Activated B cell treated with CpG ODN at 0.5 μM for 24 hours (primary cell): ENCODE data around the gene ABCE1. TPM values are rescaled to one million over a fixed set of nuclear protein-coding genes. Genes with fewer than 3 reads are reported as not detected.
A peak's percentile ranks its signal among the peaks of the same experiment; 100 is the strongest.
"Not testable (repeated sequence)": the region's sequence is repeated elsewhere in the genome, so short reads cannot be mapped to it uniquely, and the experiment has no call there.

Experiments used
- ATAC-seq: fragments of 200-7000 bp; cut with Tn5 transposase; one replicate; pipeline ENCODE4 v1.10.0; 2021; ENCODE audit warnings: low read depth, mild to moderate bottlenecking, moderate library complexity
- CTCF ChIA-PET: fragments of 350-600 bp; sonication (Branson Sonifier 250); formaldehyde crosslinking; loops from one replicate; lab custom pipeline; 2021; ENCODE audit warnings: antibody characterized with exemption; lab: Charles Lee
- POLR2A ChIA-PET: fragments of 350-600 bp; sonication (Branson Sonifier 250); formaldehyde crosslinking; loops from one replicate; lab custom pipeline; 2021; ENCODE audit warnings: antibody characterized with exemption; lab: Charles Lee
- DNase-seq: peaks from one replicate; pipeline ENCODE4 v3.0.0; 2022
- H3K27ac Mint-ChIP-seq: one replicate; pipeline ENCODE4 v1.8.0; 2020; ENCODE audit warnings: mixed read lengths
- H3K27me3 Mint-ChIP-seq: one replicate; pipeline ENCODE4 v1.8.0; 2021; ENCODE audit warnings: mixed read lengths
- H3K36me3 Mint-ChIP-seq: one replicate; pipeline ENCODE4 v1.8.0; 2021; ENCODE audit warnings: low read depth, mixed read lengths
- H3K4me1 Mint-ChIP-seq: one replicate; pipeline ENCODE4 v1.8.0; 2021; ENCODE audit warnings: mixed read lengths
- H3K4me3 Mint-ChIP-seq: one replicate; pipeline ENCODE4 v1.8.0; 2020; ENCODE audit warnings: mild to moderate bottlenecking, mixed read lengths
- H3K9me3 Mint-ChIP-seq: one replicate; pipeline ENCODE4 v1.8.0; 2020; ENCODE audit warnings: mixed read lengths
- CTCF ChIP-seq: fragments of 200-600 bp; IDR thresholded peaks from one replicate; pipeline ENCODE4 v1.8.0; 2022; ENCODE audit warnings: antibody characterized with exemption, mild to moderate bottlenecking
- intact Hi-C: fragments of 100-400 bp; cut with micrococcal nuclease; formaldehyde crosslinking; loops from one replicate; pipeline ENCODE4 v1.15.1; 2024
- total RNA-seq: library from RNA; stranded (reverse); gene quantifications from 2 replicates; pipeline ENCODE4 v1.2.3, GENCODE V29; 2022

ABCE1 gene
- total RNA-seq, 1 donor from 2014 or later = 81.6 TPM

DNA sequence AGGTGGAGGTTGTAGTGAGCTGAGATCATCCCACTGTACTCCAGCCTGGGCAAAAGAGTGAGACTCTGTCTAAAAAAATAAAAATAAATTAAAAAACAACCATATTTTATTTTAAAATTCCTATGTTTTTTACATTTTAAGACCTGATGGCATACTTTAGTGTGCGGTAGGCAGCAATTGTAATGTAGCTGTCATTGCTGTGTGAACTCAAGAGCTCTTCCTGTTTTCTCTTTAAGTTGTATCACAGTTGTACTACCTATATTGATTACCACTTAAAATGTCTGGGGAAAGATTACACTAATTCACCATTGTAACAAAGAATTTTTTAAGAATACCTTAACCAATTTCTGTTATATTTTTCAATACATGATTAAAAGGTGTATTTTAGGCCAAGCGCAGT, 27.3 kb downstream of the ABCE1 start:
- ATAC-seq = no peak
- H3K36me3 Mint-ChIP-seq = peaks cover 76% of the 10 kb centered on the region
- H3K27ac Mint-ChIP-seq = no peak overlapping the region
- H3K4me3 Mint-ChIP-seq = no peak overlapping the region
- no peaks in the 10 kb centered on the region for H3K4me1 Mint-ChIP-seq
- intact Hi-C loops = no loop called here
- ChIA-PET POLR2A (no interaction called here), CTCF (no interaction called here)
- TF ChIP-seq CTCF = no peak
- no peaks in the 10 kb centered on the region for H3K9me3 Mint-ChIP-seq
- no peaks in the 10 kb centered on the region for H3K27me3 Mint-ChIP-seq
- DNase-seq = no peak

GRCh38 chr4:145130130-145130529, 32.0 kb downstream of the ABCE1 start:
- peaks cover 60% of the 10 kb centered on the region for H3K36me3 Mint-ChIP-seq
- DNase-seq (no peak), ATAC-seq (no peak)
- ChIA-PET POLR2A (no interaction called here), CTCF (no interaction called here)
- H3K9me3 Mint-ChIP-seq = no peaks in the 10 kb centered on the region
- H3K27me3 Mint-ChIP-seq = no peaks in the 10 kb centered on the region
- H3K27ac Mint-ChIP-seq = no peak overlapping the region
- TF ChIP-seq CTCF = no peak
- intact Hi-C loops = loop anchor here (5.0 kb wide), 1 partner anchor 33 kb away; the partner anchor contains the start of genes ABCE1 and ANAPC10
- H3K4me1 Mint-ChIP-seq = peaks cover 20% of the 10 kb centered on the region
- H3K4me3 Mint-ChIP-seq = no peak overlapping the region

- ATAC-seq (no peak), DNase-seq (no peak)
- H3K36me3 Mint-ChIP-seq = peaks cover 57% of the 10 kb centered on the region
- intact Hi-C loops = loop anchor here (5.0 kb wide), 1 partner anchor 34 kb away; the partner anchor contains the start of genes ABCE1 and ANAPC10
- no peaks in the 10 kb centered on the region for H3K27me3 Mint-ChIP-seq
- ChIA-PET POLR2A (interaction anchor here (0.6 kb wide), 1 partner anchor 10 kb away, joined by 3 read pairs; no protein-coding TSS in a partner anchor), CTCF (no interaction called here)
- no peak overlapping the region for H3K4me3 Mint-ChIP-seq
- H3K4me1 Mint-ChIP-seq = peaks cover 26% of the 10 kb centered on the region
- H3K9me3 Mint-ChIP-seq = no peaks in the 10 kb centered on the region
- no peak overlapping the region for H3K27ac Mint-ChIP-seq
- TF ChIP-seq CTCF = no peak
Measured at GRCh38 chr4:145130788-145131399, 32.8 kb downstream of the ABCE1 start.

- no peak overlapping the region for H3K4me3 Mint-ChIP-seq
- intact Hi-C loops = loop anchor here (2.0 to 5.0 kb wide), 2 partner anchors 13 to 35 kb away; partner anchors contain the start of genes ABCE1 and ANAPC10
- no peak overlapping the region for H3K27ac Mint-ChIP-seq
- DNase-seq (no peak), ATAC-seq (no peak)
- ChIA-PET CTCF (no interaction called here), POLR2A (interaction anchor here (2.0 kb wide), 1 partner anchor 34 kb away, joined by 8 read pairs; the partner anchor contains the start of genes ABCE1 and ANAPC10)
- H3K36me3 Mint-ChIP-seq = peaks cover 50% of the 10 kb centered on the region
- no peak for TF ChIP-seq CTCF
- H3K9me3 Mint-ChIP-seq = no peaks in the 10 kb centered on the region
- peaks cover 29% of the 10 kb centered on the region for H3K4me1 Mint-ChIP-seq
- no peaks in the 10 kb centered on the region for H3K27me3 Mint-ChIP-seq
Measured at GRCh38 chr4:145131848-145132247, 33.7 kb downstream of the ABCE1 start.

DNA sequence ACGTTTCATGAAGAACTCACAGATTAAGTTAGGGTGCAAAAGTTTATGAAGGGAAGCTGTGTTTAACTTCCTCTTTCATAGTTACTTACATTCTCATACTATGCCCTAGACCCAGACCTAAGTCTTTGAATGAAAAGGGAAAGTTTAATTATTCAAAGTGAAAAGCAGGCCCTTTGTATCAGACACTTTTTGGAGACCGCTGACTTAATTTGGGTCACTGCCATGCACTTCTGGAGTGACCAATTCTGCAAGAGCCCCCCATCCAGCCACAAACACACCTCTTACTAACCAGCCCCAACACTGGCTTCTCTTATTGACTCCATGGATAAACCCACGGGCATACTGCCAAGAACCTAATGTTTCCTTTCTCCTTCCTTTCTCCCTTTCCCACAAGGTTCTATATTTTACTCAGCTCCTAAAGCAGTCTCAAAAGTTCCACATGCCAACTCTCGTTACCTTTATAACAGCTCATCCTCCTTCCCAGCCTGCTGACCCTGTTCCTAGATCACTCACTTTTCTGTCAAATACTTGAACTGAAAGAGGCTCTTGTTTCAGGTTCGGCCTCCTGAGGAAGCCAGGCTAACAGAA, 34.5 kb downstream of the ABCE1 start:
- DNase-seq (no peak), ATAC-seq (peak; percentile 76)
- Mint-ChIP-seq H3K4me1 (peaks cover 29% of the 10 kb centered on the region), H3K4me3 (peak overlapping the region; percentile 1), H3K9me3 (no peaks in the 10 kb centered on the region), H3K36me3 (peaks cover 50% of the 10 kb centered on the region), H3K27me3 (no peaks in the 10 kb centered on the region), H3K27ac (peak overlapping the region; percentile 76)
- ChIA-PET CTCF (no interaction called here), POLR2A (interaction anchor here (2.0 kb wide), 1 partner anchor 35 kb away, joined by 8 read pairs; the partner anchor contains the start of genes ABCE1 and ANAPC10)
- TF ChIP-seq CTCF = no peak
- intact Hi-C loops = loop anchor here (2.0 to 5.0 kb wide), 2 partner anchors 14 to 35 kb away; partner anchors contain the start of genes ABCE1 and ANAPC10

- ATAC-seq = peak; percentile 43
- CTCF ChIA-PET, DNase-seq, H3K9me3 Mint-ChIP-seq, H3K4me3 Mint-ChIP-seq, POLR2A ChIA-PET, H3K27me3 Mint-ChIP-seq, H3K27ac Mint-ChIP-seq, intact Hi-C loops: not testable (repeated sequence)
- peaks cover 57% of the 10 kb centered on the region for H3K36me3 Mint-ChIP-seq
- peaks cover 29% of the 10 kb centered on the region for H3K4me1 Mint-ChIP-seq
Measured at GRCh38 chr4:145136219-145136618, 38.1 kb downstream of the ABCE1 start.
